Measurements from ENCODE around the gene FOXN4.

The FOXN4 gene

DNA sequence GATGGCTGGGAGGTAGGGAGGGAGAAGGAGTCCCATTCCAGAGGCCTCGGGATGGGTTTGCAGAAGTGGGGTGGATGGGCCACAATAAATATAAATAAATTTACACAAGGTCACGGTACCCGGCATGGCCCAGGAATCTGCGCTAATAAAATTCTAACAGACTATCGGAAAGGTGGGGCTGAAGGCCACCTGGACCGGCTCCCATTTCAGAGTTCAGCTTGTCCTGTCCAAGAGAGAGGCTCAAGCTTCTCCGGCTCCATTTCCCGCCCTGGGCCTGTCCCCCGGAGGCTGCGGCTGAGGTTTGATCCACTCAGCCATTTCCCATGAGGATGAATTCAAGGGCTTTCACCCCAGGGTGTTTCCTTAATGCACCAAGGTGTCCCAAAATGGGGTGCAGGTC, 30.2 kb downstream of the FOXN4 start:
- no peak for DNase-seq

DNA sequence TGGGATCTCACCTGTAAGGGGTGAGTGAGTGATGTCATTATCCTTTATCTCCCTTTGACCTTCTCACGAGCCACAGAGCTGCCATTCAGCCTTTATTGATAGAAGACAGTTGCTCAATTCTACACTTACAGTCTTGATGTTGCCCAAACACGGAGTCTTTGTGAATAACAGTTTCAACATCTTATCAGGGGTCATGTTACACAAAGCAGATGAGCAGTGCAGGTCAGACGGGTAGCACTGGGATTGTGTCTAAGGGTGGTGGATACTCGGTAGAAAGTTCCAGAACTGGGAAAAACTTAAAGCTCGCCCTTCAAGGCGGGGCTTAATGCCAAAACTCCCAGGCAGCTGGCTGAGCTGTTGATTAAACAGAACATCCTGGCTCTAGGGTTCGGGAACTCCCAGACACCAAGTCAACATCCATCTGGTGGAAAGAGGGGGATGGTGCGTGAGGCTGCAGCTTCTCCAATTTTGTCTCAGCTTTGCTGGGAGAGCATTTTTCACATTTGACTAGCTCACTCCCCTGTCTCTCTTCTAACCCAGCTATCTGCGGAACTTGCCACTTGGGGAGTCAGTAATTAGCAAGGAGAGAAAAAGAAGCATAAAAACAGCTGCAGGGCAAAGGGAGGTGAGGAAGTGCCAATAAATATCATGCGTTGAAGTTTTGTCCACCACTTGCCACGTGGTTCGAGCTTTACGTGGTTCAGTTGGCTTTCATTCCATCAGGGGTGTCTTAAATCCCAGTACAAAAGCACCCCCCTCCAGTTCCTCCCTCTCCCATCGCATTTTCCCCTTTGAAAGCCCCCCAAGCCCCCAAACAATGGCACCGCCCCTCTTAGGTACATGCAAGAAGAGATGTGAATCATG, 31.0 kb downstream of the FOXN4 start:
- DNase-seq: no peak

DNA sequence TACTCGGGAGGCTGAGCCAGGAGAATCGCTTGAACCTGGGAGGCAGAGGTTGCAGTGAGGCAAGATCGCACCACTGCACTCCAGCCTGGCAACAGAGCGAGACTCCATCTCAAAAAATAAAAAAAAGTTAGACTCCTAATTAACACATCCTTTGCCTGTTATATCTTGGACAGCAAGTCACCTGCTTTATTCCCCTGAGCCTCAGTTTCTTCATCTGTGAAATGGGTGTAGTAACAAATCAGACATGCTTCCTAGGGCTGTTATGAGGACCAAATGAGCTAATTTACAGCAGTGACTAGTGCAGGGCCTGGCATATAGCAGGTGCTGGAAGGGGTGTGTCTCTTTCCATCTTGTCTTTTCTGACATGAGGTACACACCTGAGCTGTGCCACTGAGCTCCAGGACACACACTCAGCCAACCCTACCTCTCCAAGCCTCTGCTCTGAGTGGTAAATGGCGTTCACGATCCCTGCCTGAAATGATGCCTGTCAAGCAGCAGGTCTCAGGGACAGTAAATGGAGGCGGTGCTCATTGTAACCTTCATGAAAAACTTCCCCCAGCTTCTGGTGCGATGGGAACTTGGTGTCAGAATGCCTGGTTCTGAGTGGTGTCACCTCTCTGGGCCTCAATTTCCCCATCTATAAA, 31.7 kb downstream of the FOXN4 start:
- DNase-seq: no peak

DNA sequence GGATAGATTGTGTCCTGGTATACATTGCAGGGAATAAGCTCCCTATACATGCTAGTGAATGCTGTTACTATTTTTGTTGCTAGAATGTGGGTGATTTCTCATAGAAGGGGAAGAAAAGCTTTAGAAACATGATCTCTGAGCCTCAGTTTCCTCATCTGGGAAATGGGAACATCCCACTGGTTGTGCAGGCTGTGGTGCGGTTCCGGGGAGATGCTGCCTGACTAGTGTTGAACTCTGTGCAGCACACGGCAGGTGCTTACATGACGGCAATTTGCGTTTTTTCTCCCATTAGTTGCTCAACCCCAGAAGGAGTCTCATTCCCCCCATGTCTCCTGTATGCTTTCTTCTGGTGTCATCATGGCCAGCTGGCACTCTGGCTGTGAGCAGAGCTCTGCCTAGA, 32.9 kb downstream of the FOXN4 start:
- no peak for DNase-seq

DNA sequence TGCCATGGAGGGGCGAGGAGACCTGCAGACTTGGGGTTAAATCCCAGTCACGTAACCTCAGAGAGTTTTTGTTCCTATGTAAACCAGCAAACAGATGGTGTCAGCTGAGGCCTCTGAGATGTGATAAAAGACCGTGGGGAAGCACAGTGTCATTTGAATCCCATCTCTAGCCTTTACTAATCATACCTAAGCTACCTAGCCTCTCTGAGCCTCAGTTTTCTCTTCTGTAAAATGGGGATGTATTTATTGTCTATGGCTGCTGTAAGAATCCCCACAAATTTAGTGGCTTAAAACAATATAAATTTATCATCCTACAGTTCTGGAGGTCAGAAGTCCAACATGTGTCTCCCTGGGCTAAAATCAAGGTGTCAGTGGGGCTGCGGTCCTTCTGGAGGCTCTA, 33.9 kb downstream of the FOXN4 start:
- no peak for DNase-seq

DNA sequence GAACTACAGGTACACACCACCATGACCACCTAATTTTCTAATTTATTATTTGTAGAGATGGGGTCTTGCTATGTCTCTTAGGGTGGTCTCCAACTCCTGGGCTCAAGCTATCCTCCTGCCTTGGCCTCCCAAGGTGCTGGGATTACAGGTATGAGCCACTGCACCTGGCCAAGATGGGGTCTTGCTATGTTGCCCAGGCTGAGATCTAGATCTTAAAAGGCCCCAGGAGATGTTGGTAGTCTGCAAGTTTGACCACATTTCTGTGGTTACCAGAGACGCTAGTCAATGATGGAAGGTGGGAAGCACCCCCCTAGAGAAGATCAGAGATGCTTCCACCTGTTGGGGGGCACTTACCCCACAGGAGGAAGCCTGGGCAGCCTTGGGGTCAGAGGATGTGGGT, 34.7 kb downstream of the FOXN4 start:
- DNase-seq: no peak

DNA sequence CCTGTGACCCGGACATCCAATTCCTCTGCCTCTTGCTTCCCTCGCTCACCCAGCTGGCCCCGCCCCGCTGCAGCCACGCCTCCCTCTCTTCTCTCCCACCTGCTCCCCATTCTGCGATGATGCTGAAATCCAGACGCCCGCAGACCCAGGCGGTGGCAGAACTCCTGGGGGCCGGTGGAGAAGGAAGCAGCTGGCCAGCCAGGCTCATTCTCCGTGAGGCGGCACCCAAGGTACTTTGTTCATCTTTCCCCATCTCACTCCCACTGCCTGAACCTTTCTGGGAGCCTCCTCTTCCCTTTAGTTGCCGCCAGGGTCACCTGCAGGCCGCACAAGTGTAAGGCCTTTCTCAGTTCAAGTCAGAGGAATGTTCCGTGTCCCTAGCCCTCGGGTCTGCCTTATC, 35.7 kb downstream of the FOXN4 start:
- DNase-seq: no peak

DNA sequence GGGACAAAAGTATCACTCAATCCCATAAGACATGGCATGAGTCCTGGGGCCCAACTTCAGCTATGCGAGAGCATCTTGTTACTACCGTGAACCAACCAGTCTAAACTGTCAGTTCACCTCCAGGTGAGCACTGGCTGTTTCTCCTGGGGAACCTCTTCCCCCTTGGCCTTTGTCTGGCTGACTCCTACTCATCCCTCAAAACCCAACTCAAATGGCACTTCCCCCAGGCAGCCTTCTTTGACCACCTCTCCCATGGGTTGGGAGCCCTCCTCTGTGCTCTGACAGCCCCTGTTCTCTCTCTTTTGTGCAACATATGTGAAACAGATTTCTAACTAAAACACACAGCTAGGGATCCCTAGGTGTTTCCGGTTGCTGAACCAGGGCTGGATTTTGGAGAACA, 37.7 kb downstream of the FOXN4 start:
- DNase-seq: no peak

DNA sequence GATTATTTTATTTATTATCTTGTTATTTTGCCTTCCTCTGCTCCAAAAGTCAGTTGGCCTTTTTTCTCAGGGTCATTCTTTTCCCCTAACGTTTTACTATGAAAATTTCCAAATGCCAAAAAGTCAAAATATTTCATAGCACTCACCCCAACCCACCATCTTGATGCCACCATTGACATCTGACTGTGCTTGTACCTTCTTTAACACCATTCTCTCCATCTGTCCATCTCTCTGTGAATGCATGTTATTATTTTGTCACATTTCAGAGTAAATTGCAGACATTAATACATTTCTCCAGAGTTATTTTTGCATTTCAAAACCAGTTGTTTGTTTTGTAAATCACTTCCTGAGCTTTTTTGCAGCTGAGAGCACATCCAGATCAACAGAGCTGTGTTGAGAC, 38.6 kb downstream of the FOXN4 start:
- no peak for DNase-seq

DNA sequence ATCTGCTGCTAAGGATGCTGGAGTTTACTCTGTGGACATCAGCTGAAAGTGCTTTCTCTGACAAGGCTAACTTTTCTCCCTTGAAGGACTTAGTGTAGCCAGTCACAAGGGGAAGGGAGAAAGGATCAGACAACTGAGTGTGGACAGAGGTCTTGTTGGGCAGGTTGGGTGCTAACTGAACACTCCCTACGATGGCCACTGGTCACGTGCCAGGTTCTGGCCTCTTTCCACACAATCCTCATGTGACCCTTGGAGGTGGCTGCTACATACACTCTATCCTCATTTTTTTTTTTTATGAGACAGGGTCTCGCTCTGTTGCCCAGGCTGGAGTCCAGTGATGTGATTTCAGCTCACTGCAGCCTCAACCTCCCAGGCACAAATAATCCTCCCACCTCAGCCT, 39.7 kb downstream of the FOXN4 start:
- DNase-seq: no peak

DNA sequence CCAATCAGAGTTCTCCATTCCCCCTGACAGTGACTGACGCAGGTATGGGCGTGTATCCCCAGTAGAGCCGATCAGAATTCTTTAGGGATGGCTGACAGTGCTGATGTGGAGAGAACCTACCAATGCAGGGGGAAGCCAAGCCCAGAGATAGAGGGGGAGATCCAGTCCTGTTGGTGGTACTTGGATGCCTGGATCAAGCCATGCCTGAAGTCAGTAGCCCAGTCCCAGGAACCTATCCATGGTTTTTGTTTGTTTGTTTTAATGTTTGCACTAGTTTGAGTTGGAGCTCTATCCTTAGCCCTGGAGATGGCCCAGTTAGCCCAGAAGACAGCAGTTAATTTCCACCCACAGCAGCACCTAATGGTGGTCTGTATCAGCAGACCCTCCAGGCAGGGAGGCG, 40.2 kb downstream of the FOXN4 start:
- DNase-seq: no peak

DNA sequence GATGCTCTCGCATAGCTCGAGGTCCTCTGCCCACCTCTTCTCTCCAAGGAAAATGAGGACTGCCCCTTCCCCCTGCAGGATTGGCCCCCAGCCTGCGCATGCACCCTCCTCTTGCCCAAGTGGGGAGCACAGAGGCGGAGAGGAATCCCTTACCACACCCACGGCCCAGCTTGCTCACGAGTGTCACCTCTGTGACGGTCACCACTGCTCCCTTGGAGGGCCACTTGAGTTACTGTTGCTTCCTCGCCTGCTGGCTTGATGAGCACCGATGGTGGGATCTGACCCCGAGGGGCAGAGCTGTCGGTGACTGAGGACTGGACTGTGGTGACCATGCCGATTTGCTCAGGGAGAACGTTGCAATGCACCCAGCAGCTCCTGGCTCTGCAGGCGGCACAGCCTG, 41.7 kb downstream of the FOXN4 start:
- no peak for DNase-seq

DNA sequence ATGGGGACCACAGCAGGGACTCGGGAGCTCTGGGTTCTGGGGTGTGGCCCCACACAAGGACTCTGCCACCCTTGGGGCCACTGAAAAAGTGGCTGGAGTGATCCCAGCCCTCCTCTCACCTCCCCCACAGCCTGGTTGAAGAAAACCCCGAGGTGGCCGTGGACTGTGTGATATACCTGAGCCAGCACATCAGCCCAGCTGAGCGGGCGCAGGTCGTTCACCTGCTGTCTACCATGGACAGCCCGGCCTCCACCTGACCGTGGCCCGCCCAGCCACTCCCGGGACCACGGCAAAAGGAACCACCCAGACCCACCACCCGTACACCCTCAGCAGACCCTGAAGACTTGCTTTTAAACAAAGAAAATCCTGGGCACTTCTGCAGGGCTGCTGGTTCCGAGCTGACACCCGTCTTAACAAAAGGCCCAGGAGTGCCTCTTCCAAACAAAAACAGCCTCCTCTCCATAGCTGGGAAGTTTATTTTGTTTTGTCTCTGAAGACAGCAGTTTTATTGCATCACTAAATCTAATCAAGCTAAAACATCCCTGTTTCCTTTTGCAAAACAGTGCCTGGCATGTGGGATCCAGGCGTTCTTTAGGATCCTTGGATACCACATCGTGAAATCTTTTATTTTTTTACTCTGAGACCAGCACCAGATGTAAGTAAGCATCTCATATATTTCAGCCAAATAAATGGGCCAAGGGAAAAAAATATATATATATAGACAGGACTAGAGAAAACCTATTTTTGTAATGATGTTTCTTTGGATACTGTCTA, 42.8 kb downstream of the FOXN4 start:
- DNase-seq: no peak

DNA sequence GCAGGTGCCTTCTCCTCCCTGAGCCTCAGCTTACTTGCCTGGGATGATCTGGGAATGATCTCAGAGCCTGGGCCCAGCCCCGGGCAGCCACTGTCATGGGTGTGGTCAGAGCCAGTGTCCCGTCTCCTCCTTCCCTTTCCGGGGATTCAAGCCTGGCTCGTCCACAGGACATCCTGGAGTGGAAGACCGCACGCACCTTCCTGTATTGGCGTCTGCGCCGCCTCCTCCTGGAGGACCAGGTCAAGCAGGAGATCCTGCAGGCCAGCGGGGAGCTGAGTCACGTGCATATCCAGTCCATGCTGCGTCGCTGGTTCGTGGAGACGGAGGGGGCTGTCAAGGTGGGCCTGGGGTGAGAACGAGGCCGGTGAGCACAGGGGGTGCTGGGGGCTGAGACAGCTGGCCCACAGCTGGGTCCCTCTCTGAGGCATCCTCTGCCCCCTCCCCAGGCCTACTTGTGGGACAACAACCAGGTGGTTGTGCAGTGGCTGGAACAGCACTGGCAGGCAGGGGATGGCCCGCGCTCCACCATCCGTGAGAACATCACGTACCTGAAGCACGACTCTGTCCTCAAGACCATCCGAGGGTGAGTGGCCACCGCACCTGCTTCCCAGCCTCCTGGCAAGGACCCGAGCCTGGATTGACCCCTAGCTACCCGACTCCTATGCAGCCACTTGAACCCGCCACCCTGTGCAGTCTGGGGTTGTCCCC, 44.0 kb downstream of the FOXN4 start:
- no peak for DNase-seq

DNA sequence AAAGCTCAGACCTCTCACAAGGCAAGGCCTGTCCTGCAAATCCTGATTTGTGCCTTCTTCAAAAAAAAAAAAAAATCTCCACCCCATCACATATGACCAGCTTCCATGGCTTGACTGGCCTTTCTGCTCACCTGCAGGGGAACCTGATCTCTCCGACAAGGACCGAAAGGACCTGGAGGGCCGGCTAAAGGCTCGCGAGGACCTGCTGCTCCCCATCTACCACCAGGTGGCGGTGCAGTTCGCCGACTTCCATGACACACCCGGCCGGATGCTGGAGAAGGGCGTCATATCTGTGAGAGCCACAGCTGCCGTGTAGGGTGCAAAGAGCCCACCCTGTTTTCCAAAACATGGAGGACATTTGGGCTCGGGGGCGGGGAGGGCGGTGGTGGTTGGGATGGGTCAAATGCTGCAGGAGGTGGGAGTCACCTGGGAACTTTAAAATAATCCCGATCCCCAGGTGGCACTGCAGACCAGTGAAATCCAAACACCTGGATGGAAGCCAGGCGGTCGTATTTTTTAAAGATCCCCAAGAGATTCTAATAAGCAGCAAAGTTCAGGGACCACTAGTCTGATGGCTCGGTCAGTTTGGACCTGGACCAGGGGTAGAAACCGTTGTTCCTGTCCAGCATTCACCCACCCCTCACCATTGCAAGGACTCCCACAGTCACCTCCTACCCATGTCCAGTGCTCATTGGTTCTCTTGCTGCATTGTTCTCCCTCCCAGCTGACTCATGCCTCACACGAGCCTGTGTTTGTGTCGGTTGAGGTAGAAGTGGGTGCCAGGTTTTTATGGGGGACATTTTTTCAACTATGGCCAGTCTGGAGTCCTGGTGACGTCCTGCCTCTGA, 44.8 kb downstream of the FOXN4 start:
- DNase-seq: no peak

DNA sequence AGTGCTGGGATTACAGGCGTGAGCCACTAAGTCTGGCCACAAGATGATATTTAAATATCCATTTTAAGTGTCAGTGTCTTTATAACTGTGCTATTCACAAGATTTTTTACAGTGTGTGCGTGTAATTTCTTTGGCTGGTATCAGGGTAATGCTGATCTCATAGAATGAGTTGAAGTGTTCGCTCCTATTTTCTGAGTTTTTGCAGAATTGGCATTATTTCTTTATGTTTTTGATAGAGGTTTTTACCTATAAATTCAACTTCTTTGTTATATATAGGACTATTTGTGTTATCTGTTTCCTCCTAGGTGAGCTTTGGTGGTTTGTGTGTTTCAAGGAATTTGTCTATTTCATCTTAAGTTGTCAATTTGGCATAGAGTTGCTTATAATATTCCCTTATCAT, 45.6 kb downstream of the FOXN4 start:
- DNase-seq: no peak

DNA sequence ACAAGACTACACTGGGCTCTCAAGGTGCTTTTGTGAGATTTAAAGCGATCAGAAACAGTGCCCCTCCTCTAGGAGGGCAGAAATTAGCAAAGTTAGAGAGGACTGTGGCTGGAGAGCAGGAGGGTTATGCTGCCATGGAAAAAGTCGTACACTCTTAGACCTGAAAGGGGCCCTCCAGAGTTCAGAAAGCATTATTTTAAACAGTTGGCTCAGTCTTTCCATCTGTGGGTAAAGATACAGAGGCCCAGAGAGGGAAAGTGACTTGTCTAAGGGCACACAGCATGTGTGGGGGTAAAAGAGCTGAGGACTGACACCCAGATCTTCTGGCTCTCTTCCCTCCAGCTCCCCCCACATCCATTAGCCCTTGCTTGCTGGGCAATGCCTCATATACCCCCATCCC, 47.1 kb downstream of the FOXN4 start:
- DNase-seq: no peak

DNA sequence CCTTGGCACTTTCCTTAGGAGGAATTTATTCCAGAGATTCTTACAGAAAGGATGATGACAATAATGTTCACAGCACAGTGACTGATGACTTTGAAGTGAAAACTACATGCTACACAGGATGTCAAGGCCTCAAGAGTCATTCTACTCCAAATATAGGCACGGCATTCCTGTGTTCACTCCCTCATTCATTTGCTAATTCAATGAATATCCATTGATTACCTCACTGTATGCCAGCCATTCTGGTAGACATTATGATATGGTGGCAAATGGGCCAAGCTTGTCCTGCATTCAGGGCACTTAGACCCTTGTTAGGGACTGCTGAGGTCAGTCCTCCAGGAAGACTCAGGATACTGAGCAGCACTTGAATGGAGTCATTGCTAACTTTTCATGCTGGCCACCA, 48.0 kb downstream of the FOXN4 start:
- DNase-seq: no peak

DNA sequence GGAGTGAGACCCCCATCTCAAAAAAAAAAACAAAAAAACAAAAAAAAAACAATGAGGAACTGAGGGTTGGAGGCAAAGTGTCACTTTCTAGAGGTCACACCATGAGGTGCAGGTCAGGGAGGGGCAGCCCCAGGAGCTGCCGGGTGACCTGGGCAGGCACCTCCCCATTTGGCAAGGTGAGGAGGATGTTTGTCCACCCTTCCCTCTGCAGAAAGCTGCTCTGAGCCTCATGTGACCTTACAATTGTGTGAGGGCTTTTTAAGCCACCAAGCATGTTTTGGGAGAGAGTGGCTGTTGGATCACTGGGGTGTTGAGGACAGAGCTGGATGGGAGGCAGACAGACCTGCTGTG, 49.6 kb downstream of the FOXN4 start:
- DNase-seq: no peak

DNA sequence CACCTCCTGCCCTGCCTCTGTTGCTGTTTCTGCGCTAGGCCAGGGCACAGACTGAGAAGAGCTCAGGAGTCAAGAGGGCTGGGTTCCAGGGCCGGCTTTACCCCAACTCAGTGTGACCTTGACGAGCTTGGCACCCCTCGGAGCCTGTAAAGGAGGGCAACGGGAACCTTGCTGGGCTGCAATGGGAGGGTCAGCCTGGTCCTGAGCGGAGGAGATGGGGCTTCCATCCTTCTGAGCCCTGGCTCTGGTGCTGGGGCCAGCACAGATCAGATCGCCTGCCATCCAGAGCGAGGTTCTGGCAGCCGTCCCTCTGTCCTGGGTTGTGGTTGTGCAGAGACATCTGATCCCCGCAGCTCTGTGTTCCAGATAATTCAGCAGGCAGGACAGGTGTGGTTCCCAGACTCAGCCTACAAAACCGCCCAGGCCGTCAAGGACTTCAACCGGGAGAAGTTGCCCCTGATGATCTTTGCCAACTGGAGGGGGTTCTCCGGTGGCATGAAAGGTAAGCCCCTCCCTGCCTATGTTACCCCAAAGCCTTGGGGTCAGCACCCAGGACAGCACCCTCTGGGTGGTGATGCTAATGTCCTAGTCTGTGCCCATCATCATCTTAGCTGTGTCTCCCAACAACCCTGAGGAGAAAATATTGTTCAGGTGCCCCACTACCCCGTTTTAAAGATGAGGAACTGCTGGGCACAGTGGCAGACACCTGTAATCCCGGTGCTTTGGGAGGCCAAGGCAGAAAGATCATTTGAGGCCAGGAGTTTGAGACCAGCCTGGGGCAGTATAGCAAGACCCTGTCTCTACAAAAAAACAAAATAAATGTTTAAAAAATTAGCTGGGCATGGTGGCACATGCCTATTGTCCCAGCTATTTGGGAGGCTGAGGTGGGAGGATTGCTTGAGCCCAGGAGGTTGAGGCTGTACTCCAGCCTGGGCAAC, 50.2 kb downstream of the FOXN4 start:
- DNase-seq: no peak

DNA sequence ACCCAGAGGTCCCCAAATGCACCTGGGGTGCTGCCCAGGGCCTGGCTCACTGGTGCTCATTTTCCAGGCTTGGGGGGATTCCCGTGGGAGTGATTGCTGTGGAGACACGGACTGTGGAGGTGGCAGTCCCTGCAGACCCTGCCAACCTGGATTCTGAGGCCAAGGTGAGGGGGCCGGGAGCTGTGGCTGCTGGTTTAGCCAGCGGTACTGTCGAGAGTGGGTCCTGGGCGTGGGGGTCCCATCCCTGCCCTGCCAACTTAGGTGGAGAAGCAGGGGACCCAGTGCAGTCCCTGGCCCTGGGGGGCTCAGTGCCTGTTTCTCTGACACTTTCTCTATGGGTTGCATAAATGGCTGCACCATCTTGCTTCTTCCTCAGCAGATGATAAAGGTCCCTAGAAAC, 50.9 kb downstream of the FOXN4 start:
- DNase-seq: no peak

Data from central memory CD4-positive, alpha-beta T cell (primary cell).